ENCODE measurements around the gene TRDMT1. TPM values are rescaled to one million over a fixed set of nuclear protein-coding genes. Genes with fewer than 3 reads are reported as not detected.

Gene TRDMT1
- total RNA-seq, 1 donor from 2014 or later, result 3.2 TPM

DNA sequence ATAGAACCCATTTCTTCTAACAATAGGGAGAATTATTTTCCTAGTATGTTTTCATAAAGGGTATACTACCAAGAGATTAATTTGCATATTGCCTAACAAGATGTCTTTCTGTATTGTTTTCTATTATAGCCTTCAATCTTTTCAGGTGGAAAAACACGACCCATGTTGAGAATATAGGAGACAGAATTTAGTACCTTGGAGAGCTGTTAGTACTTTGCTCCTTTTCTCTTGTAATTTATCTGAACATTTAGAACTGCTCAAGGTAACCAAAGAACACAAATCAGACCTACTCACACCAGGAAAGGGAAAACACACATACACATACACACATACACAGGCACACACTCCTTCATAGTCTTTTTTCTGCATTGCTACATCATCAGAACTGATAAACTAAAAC is 7.8 kb upstream of the TRDMT1 start:
- ATAC-seq, result no peak

DNA sequence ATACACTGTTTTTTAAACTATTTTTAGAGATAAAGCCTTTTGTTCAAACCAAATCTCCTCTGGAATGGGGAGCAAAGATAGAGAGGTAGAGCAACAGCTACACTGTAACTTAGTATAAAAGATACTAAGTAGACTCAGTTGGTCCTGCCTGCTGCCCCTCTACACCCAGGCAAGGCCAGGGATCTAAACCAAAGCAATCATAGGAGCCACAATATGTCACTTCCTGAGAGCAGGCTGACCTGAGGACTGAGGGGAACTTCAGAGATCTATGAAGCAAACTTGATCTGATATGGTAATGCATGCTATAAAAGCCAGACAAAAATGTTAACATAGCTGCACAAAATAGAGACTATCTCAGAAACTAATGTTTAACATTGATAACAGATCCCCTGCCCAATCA is 7.0 kb upstream of the TRDMT1 start:
- ATAC-seq, result no peak

DNA sequence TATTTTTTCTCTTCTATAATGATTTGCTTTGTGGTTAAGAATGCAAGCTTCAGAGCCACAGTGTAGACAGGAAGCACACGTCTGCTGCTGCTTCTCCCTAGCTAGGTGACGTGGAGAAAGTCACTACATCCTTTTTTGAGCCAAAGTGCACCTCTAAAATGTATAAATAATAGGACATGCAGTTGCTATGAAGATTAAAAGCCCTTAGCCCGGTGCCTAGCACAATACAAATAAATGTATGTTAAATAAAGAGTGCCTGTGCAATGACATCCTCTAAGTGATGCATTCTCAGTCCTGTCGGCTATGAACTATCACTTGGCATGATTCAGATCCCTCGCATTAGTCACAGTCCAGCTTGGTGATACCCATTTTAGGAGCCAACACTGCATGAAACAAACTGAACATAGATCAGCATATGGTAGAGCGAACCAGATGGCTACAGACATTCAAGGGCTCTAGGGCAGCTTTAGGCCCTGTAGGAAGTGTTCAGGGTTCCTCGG is 4.8 kb upstream of the TRDMT1 start:
- peak; percentile 59 for ATAC-seq

DNA sequence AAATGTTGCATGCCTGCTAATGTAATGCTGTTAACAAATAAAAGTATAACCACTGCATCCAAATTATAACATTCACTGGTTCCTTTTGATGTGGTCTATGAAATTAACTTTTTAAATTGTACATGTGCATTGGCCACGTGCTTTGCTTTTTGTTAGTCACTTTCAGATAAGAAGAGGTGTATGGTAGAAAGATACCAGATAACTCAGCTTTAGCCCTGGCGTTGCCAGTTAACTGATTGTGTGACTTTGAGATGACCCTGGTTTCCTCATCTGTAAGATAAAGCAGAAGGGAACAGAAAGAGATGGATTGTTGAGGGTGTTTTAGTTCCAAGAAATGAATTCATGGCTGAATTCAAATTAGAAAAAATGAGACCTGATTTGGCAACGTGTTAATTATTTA is 1.9 kb upstream of the TRDMT1 start:
- no peak for ATAC-seq

DNA sequence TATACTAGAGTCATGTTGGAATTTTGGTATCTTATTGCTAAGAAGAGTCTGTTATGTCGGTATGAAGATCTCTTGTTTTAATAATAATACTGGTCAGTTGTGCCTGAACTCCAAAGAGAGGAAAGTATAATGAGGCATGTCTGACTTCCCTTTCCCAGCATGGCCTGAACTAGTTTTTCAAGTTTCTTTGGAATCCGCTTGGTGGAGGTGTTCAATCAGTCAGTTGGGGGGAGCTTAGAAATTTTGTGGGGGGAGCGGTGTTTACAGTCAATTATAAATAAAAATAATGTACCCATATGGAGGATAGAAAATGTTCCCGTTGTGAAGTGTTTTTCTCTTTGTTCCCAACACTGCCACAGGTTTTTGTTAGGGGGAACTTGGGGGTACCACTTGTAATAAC is 1.5 kb upstream of the TRDMT1 start:
- no peak for ATAC-seq

DNA sequence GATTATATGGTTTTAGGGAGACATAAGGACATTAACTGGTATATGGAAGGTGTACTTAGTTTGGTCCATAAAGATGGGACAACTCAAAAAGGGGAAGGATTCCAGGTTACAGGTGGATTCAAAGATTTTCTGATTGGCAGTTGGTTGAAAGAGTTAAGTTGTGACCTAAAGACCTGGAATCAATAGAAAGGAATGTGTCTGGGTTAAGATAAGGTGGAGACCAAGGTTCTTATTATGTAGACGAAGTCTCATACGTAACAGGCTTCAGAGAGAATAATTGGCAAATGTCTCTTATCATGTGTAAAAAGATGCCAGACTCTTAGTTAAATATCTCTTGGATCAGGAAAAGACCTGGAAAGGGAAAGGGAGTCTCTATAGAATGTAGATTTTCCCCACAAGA is 1.0 kb upstream of the TRDMT1 start:
- no peak for ATAC-seq

DNA sequence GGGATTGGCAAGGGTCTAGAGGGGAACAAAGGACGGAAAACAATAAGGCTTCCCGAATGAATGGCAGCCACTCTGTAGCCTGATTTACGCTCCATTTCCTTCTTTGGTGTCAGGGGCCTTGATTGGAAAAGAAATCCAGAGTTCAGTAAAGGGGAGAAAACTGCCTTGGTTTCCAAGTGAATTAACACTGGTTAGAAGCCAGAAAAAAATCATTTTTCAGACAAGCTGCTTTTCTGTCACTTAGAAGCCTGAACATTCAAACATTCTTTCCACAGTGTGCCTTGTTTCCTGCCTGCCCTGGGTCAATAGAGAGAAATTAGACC is 283 bp upstream of the TRDMT1 start:
- no peak for ATAC-seq

DNA sequence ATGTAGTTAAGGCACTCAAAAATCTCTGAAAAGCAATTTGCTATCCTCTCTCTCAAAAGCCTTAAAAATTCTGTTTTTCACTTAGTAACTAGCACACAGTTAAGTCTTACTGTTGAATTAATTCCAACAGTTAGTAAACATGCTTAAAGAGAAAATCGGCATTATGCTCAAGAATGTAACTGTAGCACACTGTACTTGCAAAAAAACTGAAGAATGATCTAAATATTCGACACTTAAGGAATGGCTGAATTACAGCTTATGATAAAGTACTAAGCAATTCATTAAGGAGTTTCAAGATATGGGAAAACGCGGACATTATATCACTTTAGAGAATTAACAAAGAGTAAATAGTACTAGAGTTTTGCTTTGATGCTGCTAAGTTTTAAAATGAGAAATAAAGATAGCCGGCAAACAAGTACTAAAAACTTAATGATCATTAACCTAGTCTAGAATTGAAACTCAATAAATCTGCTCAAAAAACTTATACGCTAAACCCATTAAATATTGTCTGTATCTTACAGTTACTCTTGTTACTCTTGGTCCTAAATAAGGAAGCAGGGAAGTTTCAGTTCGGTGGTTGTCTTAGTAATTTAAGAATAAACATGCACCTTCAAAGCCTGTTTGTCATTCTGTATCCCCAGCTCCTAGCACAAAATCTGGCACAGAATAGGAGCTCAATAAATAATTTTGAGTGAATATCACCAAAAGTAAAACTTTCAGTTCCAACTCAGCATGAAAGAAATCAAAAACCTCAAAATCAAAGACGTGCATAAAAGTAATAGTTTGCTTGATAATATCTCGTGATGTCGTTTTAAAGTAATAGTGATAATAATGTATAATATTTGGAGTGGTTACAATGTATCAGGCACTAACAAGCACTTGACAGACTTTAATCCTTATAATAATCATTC is 1.2 kb downstream of the TRDMT1 start:
- ATAC-seq, result no peak

DNA sequence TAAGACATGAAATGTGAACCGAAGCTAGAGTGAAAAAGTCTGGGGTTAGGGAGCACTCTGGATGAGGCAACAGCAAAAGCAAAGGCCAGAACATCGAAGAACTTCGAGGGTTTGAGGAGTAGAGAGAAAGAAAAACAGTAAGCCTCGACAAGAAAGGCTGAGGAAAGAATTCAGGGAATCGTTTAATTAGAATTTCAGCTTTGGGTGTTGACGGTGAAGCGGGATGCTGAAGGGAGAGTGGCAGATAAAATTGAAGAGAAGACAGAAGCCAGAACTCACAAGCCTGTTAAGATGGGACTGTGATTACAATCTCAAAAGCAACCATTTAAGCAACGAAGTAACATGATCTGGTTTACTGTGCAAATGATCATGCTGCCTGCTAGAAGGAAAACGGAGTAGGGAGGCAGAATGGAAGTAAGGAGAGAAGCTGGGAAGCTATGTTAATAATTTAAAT is 2.1 kb downstream of the TRDMT1 start:
- no peak for ATAC-seq

DNA sequence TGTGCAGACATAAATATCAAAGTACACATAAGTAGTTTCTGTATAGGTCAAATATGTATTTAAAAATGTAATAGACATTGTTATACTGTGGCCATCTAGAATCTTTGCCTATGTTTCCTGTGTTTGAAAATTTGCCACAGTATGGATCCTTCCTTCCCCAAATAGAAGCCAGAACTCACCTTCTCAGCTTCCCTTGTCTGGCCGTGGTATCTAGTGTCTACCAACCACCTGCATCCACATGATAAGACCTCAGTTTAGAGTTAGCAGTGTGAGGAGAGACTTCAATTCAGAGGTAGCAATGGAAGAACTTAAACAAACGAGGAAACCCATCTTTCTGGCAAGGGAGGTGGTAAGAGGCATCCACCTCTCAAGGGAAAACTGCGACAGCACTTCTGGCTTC is 4.9 kb downstream of the TRDMT1 start:
- ATAC-seq, result no peak

DNA sequence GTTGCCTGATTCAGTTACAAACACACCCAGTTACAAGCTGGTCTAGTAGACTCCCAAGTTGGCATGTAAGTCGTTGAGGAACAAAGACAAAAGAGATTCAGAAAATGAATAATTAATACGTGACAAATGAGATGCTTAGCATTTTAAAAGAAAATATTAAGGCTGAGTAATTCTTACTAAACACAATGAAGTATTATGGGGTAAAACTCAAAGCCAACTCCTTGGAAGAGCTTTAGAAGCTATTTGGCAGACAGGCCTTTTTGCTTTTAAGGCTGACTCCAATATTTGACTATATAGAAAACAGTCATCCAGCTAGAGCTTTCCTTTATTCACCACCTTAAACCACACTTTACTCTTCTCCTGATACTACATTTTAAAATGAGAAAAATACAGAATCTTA is 5.4 kb downstream of the TRDMT1 start:
- peak; percentile 88 for ATAC-seq

DNA sequence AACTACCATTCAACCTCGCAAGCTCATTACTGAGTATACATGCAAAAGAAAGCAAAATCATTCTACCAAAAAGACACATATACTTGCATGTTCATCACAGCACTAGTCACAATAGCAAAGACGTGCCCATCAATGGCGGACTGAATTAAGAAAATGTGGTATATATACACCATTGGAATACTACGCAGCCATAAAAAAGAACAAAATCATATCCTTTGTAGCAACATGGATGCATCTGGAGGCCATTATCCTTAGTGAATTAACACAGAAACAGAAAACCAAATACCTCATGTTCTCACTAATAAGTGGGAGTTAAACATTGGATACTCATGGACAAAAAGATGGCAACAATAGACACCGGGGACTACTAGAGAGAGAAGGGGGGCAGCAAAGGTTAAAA is 6.4 kb downstream of the TRDMT1 start:
- ATAC-seq, result no peak

DNA sequence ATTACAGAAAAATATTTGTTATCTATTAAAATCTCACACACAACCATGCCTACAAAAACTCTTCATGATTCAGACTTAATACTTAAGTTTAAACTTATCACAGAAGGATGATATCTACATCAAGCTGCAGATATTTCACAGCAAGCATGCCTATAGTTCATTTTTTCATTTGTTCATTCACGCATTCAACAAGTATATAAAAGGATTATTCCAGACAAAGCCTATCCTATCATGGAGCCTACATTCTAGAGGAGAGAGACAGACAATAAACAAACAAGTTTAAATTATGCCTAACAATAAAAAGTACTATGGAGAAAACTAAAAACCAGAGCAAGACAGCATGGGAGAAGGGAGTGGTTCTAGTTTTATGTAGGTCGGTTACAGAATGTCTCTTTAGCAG is 10.9 kb downstream of the TRDMT1 start:
- no peak for ATAC-seq

DNA sequence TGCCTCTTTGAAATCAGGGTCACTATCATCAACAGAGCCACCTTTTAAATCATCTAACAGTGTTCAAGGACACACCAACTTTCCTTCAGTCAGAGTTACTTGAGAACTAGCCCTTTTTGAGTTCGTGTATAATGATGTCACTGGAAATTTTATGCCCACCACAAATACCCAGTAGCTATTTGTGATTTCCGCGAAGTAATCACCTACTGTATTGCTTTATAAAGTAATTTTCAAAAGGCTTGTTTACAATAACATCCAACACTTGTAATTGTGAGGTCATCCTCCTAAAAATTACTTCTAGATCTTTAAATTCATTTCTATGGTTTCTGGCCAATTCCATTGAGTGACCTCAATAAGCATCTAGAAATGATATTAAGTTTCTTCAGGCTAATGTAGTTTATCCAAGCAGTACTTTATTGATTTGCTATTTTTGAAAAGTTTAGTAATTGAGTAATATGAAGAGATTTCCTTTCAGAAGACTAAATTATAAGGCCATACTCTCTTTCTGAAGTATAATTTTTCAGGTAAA is 12.8 kb downstream of the TRDMT1 start:
- ATAC-seq, result no peak

DNA sequence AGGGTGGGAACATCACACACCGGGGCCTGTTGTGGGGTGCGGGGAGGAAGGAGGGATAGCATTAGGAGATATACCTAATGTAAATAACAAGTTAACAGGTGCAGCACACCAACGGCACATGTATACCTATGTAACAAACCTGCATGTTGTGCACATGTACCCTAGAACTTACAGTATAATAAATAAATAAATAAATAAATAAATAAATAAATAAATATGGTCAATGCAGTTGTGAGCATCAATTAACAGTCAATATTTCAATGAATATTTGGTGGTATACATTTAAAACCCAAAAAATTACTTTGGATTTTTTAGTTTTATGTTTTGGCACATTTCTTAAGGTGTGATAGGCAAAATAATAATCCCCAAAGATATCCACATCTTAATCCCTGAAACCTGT is 15.6 kb downstream of the TRDMT1 start:
- ATAC-seq, result no peak

DNA sequence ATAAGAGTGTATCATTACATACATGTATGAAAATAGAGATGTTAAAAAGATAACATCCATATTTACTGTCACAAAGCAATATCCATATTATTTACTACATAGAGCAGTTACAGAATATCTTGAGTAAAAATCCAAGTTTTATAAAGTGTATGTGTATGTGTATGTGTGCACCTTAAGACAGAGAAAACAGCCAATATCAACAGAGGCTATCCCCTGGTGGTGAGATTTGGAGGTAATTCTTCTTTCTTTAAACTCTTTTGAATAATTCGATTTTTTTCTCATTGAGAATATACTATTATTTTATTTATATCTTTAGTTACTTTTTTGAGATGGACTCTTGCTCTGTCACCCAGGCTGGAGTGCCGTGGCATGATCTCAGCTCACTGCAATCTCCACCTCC is 18.4 kb downstream of the TRDMT1 start:
- no peak for ATAC-seq

DNA sequence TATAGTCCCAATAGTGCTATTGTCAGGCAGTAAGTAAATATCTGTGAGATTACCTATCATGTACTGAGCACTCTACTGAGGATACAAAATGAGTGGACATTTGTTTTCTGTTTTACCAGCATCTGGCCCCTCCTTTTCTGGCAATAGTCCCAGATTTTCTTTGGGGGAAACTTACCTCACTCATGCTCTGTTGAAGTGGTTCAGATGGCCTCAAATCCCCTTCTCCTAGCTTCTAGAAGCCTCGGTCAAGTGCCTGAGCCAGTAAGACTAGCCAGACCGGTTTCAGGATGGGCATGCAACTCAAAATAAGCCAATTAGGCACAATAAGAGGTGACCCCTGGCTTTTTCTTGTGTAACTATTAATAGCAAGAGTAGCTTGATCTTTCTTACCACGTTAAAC is 19.7 kb downstream of the TRDMT1 start:
- ATAC-seq, result no peak

DNA sequence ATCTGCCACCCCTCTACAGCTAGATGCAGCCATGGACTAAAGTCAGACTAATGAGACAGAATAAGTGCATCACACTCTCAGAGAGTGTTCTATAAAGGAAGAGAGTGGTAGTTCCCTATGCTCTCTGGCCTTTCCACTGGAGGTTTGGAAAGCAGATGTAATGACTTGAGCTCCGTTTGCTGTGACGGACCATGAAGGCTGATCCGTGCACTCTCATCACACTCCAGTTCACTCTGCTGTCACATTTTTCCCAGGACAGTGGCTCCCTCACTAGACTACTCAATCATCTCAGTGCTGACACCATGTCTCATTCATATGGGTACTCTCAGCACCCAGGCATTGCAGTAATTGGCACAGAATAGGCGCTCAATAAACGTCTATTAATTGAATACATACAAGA is 20.4 kb downstream of the TRDMT1 start:
- no peak for ATAC-seq

DNA sequence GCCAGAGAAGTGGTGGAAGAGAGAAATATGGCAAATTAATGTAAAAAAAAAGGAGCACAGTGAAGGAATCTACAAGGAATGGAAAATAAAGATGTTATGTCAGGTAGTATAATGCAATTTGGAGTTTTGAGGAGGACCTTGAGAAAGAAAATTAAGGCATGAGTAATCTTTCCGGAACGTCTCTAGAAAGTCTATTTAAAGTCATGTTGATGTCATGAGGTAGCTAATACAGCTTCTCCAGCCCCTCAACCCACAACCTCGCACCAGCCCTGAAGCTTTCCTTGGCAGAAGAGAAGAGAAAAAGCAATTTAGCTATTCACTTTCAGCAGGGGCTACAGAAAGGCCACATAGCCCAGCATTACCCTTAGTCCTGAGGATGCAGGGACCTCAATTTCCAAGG is 22.5 kb downstream of the TRDMT1 start:
- ATAC-seq, result no peak

DNA sequence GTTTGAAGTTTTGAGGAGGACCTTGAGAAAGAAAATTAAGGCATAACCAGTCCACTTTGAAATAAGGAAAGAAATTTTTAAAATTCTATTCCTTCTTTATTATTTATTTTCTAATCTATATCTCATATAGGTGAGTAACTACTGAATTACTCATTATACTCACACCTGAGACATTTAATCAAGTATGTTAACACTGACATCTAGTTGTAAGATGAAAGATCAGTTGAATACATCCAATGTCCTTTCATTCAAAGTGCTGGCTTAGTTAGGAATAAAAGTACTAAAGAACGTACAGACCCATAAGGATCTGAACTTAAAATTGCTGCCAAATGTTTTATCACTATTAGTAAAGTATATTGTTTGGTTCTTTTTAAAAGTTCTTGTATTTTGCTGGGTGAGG is 23.5 kb downstream of the TRDMT1 start:
- ATAC-seq, result no peak

DNA sequence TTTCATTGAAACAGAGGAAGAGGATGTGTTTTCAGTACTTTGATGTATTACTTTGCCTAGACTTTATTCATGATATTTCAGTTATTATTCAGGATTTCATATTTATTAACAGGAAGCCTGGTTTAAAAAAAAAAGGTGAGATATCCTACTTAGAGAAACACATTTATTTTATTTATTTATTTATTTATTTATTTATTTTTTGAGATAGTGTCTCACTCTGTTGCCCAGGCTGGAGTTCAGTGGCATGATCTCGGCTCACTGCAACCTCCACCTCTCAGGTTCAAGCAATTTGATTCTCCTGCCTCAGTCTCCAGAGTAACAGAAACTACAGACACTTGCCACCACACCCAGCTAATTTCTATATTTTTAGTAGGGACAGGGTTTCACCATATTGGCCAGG is 24.5 kb downstream of the TRDMT1 start:
- no peak for ATAC-seq

DNA sequence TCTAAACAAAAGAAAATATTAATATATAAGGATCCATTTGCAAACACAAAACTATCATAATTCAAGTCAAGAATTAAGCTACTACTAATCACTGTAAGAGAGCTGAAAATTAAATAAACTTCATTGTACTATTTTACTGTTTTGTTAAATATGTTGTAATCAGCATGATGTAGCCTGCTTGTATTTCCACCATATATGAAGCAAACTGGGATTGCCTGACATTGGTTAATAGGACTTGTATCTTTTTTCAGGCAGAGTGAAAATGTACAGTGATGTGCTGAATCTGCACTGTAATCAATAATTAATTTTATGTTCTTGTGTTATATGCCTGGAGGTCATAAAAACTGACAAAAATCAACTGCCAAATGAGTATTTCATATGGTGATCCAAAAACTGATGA is 25.4 kb downstream of the TRDMT1 start:
- no peak for ATAC-seq

DNA sequence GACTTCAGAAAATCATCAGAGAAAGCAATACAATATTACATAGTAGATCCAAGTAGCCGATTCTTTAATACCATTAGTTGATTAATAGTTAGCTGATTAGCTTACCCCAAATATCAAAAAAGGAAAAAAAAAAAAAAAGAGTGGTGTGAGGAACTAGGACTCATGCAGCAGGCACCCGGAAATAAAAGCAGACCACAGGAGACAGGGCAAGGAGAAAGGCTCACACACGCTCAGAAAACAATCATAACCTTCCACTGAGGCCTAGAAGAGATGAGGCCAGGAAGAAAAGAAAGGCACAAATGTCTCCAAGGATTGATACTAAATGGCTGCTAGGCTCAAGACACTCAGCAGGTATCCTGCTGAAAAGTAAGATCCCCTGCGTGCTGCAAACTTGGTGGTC is 25.9 kb downstream of the TRDMT1 start:
- ATAC-seq, result no peak

DNA sequence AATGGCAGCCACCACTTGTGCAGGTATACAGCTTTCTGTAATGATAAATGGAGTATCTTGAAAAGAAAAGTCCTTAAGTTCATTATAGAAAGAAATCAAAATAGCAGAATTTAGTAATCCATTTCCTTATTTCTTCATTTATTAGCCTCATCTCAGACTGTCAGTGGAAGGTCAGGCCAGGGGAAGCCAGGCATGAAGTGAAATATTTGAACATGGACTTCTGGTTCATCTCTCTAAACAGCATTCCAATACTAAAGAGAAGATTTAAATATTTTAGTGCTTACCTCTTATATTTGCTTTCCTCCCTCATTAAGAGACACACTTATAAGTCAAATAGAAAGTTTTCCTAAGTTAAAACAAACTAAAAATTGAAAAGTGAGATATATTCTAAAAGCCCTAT is 26.8 kb downstream of the TRDMT1 start:
- ATAC-seq, result no peak
